Fibroblast of mammary gland (primary cell): ENCODE results near the gene TOP1.
A peak's percentile ranks its signal among the peaks of the same experiment; 100 is the strongest.

ENCODE experiments used
- DNase-seq: peaks from one replicate; pipeline ENCODE4 v3.0.0-alpha.2; 2010; ENCODE audit warnings: low read depth
- H3K4me3 ChIP-seq: 2 replicates; pipeline ENCODE4 v1.5.1; 2011; ENCODE audit warnings: low read depth, mild to moderate bottlenecking, low read length, moderate library complexity; ENCODE audit not compliant: control insufficient read depth
- CTCF ChIP-seq: conservative IDR thresholded peaks from 2 replicates; pipeline ENCODE4 v1.5.1; 2011; ENCODE audit warnings: low read depth, low read length, inconsistent platforms; ENCODE audit not compliant: control insufficient read depth, insufficient read depth

TOP1 gene

DNA sequence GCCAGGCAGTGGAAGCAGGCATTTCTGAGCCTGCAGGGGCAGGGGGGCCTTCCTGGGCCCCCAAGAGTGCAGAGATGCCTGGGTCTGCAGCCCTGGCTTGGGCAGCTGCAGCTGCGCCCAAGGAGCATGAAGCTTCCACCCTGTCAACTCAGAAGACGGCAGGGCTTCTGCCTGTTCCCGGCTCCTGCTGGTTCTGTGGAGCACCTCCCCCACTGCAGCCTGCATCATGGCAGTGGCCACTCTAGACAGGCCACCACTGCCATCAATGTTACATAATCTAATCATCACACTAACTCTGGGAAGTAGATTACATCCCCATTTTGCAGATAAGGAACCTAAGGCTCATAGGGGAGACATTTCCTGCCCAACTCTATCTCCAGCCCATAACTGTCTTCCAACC, 21.1 kb upstream of the TOP1 start:
- TF ChIP-seq CTCF = no peak
- no peak for DNase-seq
- no peak overlapping the region for H3K4me3 ChIP-seq

DNA sequence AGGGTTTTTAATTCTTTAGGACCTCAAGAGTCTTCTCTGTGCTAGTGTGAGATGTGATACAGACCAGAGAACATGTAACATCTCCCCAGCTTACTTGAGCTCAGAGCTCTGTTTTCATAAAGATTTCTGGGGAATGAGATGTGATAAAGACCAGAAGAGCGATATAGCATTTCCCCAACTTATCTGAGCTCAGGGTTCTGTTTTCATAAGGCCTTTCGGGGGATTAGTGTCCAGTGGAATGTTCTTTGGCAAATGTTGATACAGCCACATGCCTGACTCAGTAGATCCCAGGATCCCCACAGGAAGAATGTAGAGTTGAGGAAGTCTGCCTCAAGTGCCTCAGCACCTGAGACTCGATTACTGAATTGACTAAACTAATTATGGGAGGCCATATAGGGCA, 18.7 kb upstream of the TOP1 start:
- TF ChIP-seq CTCF = no peak
- no peak overlapping the region for H3K4me3 ChIP-seq
- peak; percentile 53 for DNase-seq

DNA sequence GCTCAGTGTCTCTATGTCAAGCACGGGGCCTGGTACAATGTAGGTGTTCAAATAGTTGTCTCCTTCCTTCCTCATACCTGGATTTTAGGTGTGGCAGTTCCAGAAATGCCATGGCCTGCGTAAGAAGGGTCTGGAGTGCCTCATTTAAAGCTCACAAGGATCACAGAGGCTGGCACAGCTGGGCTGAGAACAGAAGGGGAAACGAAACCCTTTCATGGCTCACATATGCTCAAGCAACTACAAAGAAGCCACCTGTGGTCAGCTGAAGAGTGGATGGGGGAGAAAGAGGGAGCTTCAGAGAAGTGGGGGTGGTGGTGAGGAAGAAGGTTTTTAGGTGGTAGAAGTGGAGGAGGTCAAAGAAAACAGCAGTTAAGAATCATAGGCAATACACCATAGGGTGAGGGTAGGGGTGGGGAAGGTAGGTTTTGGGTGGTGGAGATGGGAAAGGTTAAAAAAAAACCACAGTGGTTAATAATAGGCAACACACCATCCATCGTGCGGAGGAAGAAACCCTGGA, 17.0 kb upstream of the TOP1 start:
- no peak for DNase-seq
- TF ChIP-seq CTCF = no peak
- H3K4me3 ChIP-seq = no peak overlapping the region

DNA sequence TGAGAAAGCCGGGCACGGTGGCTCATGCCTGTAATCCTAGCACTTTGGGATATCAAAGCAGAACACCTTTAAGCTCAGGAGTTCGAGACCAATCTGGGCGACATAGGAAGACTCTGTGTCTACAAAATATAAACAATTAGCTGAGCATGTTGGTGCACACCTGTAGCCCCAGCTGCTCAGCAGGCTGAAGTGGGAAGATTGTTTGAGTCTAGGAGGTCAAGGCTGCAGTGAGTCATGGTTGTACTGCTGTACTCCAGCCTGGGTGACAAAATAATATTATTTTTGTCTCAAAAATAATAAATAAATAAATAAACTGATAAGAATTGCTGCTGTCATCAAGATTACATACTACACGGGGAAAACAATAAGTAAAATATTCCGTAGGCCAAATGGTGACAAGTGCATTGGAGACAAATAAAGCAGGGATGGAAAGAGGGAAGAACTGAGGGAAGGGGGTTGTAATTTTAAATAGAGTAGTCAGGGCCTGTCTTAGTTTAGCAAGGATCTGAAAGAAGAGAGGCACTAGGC, 14.0 kb upstream of the TOP1 start:
- no peak for DNase-seq

GRCh38 chr20:41017448-41018042, 11.1 kb upstream of the TOP1 start:
- H3K4me3 ChIP-seq = no peak overlapping the region
- TF ChIP-seq CTCF = no peak
- DNase-seq = no peak

More for the DNA sequence above, 14.0 kb upstream of the TOP1 start:
- no peak overlapping the region for H3K4me3 ChIP-seq
- no peak for TF ChIP-seq CTCF

DNA sequence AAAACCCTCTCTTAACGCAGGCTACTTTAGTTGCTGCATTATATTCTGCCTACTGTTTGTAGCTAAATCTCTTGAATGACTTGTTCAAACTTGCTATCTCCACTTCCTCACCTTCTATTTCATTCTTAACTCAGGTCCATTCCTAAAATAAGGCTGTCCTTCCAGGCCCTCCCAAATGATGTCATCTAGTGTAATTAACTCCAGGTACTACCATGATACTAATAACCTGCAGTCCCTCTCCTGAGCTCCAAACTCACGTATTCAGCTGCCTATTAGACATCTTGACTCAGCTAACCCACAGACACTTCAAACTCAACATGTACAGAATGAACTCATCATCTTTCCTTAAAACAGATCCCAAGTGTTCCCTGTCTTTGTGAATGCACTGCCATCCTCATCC, 10.5 kb upstream of the TOP1 start:
- TF ChIP-seq CTCF = no peak
- DNase-seq = peak; percentile 40
- H3K4me3 ChIP-seq = no peak overlapping the region

GRCh38 chr20:41023549-41023948, 5.1 kb upstream of the TOP1 start:
- TF ChIP-seq CTCF = no peak
- H3K4me3 ChIP-seq = no peak overlapping the region
- DNase-seq = no peak
